HEK293 (cell line): ENCODE data around the gene PSD2.

Source experiments
- GFI1B ChIP-seq: fragments of 450-650 bp; formaldehyde crosslinking; IDR thresholded peaks from 2 replicates; pipeline ENCODE4 v1.5.1; 2016; ENCODE audit warnings: missing biosample characterization, missing genetic modification characterization
- HOXC10 ChIP-seq: sonication (generic); formaldehyde crosslinking; IDR thresholded peaks from 2 replicates; pipeline ENCODE4 v1.8.1; 2023; ENCODE audit warnings: mild to moderate bottlenecking, missing genetic modification reagents
- INSM2 ChIP-seq: fragments of 450-650 bp; formaldehyde crosslinking; IDR thresholded peaks from 2 replicates; pipeline ENCODE4 v1.5.1; 2016; ENCODE audit warnings: missing biosample characterization, missing genetic modification characterization
- PRDM2 ChIP-seq: fragments of 450-650 bp; formaldehyde crosslinking; IDR thresholded peaks from 2 replicates; pipeline ENCODE4 v1.5.1; 2016; ENCODE audit warnings: missing biosample characterization, missing genetic modification characterization, borderline replicate concordance
- ZBTB10 ChIP-seq: fragments of 450-650 bp; formaldehyde crosslinking; IDR thresholded peaks from 2 replicates; pipeline ENCODE4 v1.5.1; 2016; ENCODE audit warnings: missing biosample characterization, missing genetic modification characterization
- ZFHX2 ChIP-seq: fragments of 450-650 bp; formaldehyde crosslinking; conservative IDR thresholded peaks from 2 replicates; pipeline ENCODE4 v1.5.1; 2016; ENCODE audit warnings: missing biosample characterization, missing genetic modification characterization
- ZNF184 ChIP-seq: fragments of 450-650 bp; IDR thresholded peaks from 2 replicates; pipeline ENCODE4 v1.5.1; 2018; ENCODE audit warnings: missing biosample characterization, mild to moderate bottlenecking, missing genetic modification characterization
- ZNF239 ChIP-seq: fragments of 450-650 bp; formaldehyde crosslinking; IDR thresholded peaks from 2 replicates; pipeline ENCODE4 v1.5.1; 2016; ENCODE audit warnings: missing biosample characterization, missing genetic modification characterization
- ZNF280D ChIP-seq: fragments of 450-650 bp; formaldehyde crosslinking; IDR thresholded peaks from 2 replicates; pipeline ENCODE4 v1.5.1; 2016; ENCODE audit warnings: missing biosample characterization, missing genetic modification characterization
- ZNF335 ChIP-seq: fragments of 450-650 bp; formaldehyde crosslinking; conservative IDR thresholded peaks from 2 replicates; pipeline ENCODE4 v1.5.1; 2016; ENCODE audit warnings: missing biosample characterization, missing genetic modification characterization
- ZNF433 ChIP-seq: fragments of 450-650 bp; formaldehyde crosslinking; IDR thresholded peaks from 2 replicates; pipeline ENCODE4 v1.5.1; 2016; ENCODE audit warnings: missing biosample characterization, missing genetic modification characterization, low read depth
- ZNF518A ChIP-seq: fragments of 450-650 bp; formaldehyde crosslinking; conservative IDR thresholded peaks from 2 replicates; pipeline ENCODE4 v1.5.1; 2016; ENCODE audit warnings: low read depth, missing biosample characterization, missing genetic modification characterization
- ZNF560 ChIP-seq: fragments of 450-650 bp; formaldehyde crosslinking; IDR thresholded peaks from 2 replicates; pipeline ENCODE4 v1.5.1; 2017; ENCODE audit warnings: missing biosample characterization, missing genetic modification characterization, borderline replicate concordance
- ZNF571 ChIP-seq: fragments of 450-650 bp; formaldehyde crosslinking; IDR thresholded peaks from 2 replicates; pipeline ENCODE4 v1.5.0; 2017; ENCODE audit warnings: missing biosample characterization, missing genetic modification characterization
- ZNF621 ChIP-seq: fragments of 450-650 bp; formaldehyde crosslinking; IDR thresholded peaks from 2 replicates; pipeline ENCODE4 v1.5.1; 2017; ENCODE audit warnings: missing biosample characterization, missing genetic modification characterization
- ZNF626 ChIP-seq: fragments of 450-650 bp; sonication (Bioruptor Pico); formaldehyde crosslinking; IDR thresholded peaks from 2 replicates; pipeline ENCODE4 v1.5.1; 2018; ENCODE audit warnings: missing biosample characterization, missing genetic modification characterization, inconsistent platforms
- ZNF707 ChIP-seq: fragments of 450-650 bp; formaldehyde crosslinking; IDR thresholded peaks from 2 replicates; pipeline ENCODE4 v1.5.1; 2016; ENCODE audit warnings: missing biosample characterization, missing genetic modification characterization
- ZNF768 ChIP-seq: fragments of 450-650 bp; formaldehyde crosslinking; IDR thresholded peaks from 2 replicates; pipeline ENCODE4 v1.5.1; 2018; ENCODE audit warnings: missing biosample characterization, mild to moderate bottlenecking, missing genetic modification characterization
- ZNF776 ChIP-seq: fragments of 450-650 bp; formaldehyde crosslinking; IDR thresholded peaks from 2 replicates; pipeline ENCODE4 v1.5.0; 2017; ENCODE audit warnings: missing biosample characterization, missing genetic modification characterization, borderline replicate concordance
- ZNF830 ChIP-seq: fragments of 450-650 bp; IDR thresholded peaks from 2 replicates; pipeline ENCODE4 v1.5.0; 2018; ENCODE audit warnings: missing biosample characterization, missing genetic modification characterization, low read depth, mild to moderate bottlenecking, moderate library complexity

The PSD2 gene

GRCh38 chr5:139765409-139766217, 30.0 kb upstream of the PSD2 start (continued):
- TF ChIP-seq INSM2 (tag by site-specific recombination), result no peak
- no peak for TF ChIP-seq PRDM2
- no peak for TF ChIP-seq ZNF571
- no peak for TF ChIP-seq ZNF433 (tag by site-specific recombination)
- TF ChIP-seq ZNF776, result no peak
- 0 out of 2 replicates have a peak, but pooled peaks have one; percentile 11 for TF ChIP-seq ZFHX2 (tag by site-specific recombination)
- TF ChIP-seq ZNF621 (tag by site-specific recombination), result no peak
- TF ChIP-seq ZNF707 (tag by site-specific recombination), result no peak
- 0 out of 2 replicates have a peak, but pooled peaks have one; percentile 19 for TF ChIP-seq ZNF280D (tag by site-specific recombination)
- TF ChIP-seq ZNF830 (tag by site-specific recombination), result no peak
- TF ChIP-seq ZNF560 (tag by site-specific recombination), result no peak
- TF ChIP-seq ZNF768 (tag by site-specific recombination), result no peak
- TF ChIP-seq ZNF184, result no peak
- TF ChIP-seq ZNF239 (tag by site-specific recombination), result no peak
- TF ChIP-seq ZBTB10 (tag by site-specific recombination), result peak; percentile 88; the same call in 1 of the 2 replicates
- TF ChIP-seq ZNF626, result no peak
- no peak for TF ChIP-seq GFI1B (tag by site-specific recombination)
- no peak for TF ChIP-seq ZNF518A (tag by site-specific recombination)
- TF ChIP-seq ZNF335 (tag by site-specific recombination), result peak; percentile 80
- TF ChIP-seq HOXC10 (CRISPR knock-in tag), result no peak
